OCI-LY1 (cell line): ENCODE results near the gene RAD51B.

Experiments
- H2AFZ ChIP-seq: fragments of 200-600 bp; sonication (generic), shearing (Covaris generic); 2 replicates; pipeline ENCODE4 v1.6.0; 2014; ENCODE audit warnings: antibody characterized with exemption, mild to moderate bottlenecking, low read length
- H3F3A ChIP-seq: fragments of 200-600 bp; sonication (generic), shearing (Covaris generic); 2 replicates; pipeline ENCODE4 v1.6.0; 2014; ENCODE audit warnings: mild to moderate bottlenecking, antibody characterized with exemption, low read length, moderate library complexity; ENCODE audit not compliant: insufficient read depth
- H3K27ac ChIP-seq: fragments of 200-600 bp; sonication (generic); 2 replicates; pipeline ENCODE4 v1.5.1; 2014; ENCODE audit warnings: low read length, mixed run types, mild to moderate bottlenecking, low read depth; ENCODE audit not compliant: poor library complexity, severe bottlenecking
- H3K27me3 ChIP-seq: fragments of 200-600 bp; sonication (generic); 2 replicates; pipeline ENCODE4 v1.6.0; 2014; ENCODE audit warnings: antibody characterized with exemption, mild to moderate bottlenecking, low read length, moderate library complexity; ENCODE audit not compliant: insufficient read depth
- H3K36me3 ChIP-seq: fragments of 200-600 bp; sonication (generic); 2 replicates; pipeline ENCODE4 v1.6.1; 2014; ENCODE audit warnings: mild to moderate bottlenecking, antibody characterized with exemption, low read length, moderate library complexity, mixed read lengths; ENCODE audit not compliant: insufficient read depth
- H3K4me1 ChIP-seq: fragments of 200-600 bp; sonication (generic); 2 replicates; pipeline ENCODE4 v1.5.1; 2014; ENCODE audit warnings: mild to moderate bottlenecking, low read length, moderate library complexity; ENCODE audit not compliant: insufficient read depth, severe bottlenecking
- H3K4me2 ChIP-seq: fragments of 200-600 bp; sonication (generic), shearing (Covaris generic); 2 replicates; pipeline ENCODE4 v1.6.1; 2014; ENCODE audit warnings: low read length
- H3K4me3 ChIP-seq: fragments of 200-600 bp; sonication (generic); 2 replicates; pipeline ENCODE4 v1.5.1; 2014; ENCODE audit warnings: low read length, low read depth, mild to moderate bottlenecking, mixed read lengths; ENCODE audit not compliant: poor library complexity, severe bottlenecking
- H3K79me2 ChIP-seq: fragments of 200-600 bp; shearing (Covaris generic); 2 replicates; pipeline ENCODE4 v1.6.1; 2016; ENCODE audit warnings: mixed run types, low read length, mixed read lengths; ENCODE audit not compliant: insufficient read depth
- H3K9ac ChIP-seq: fragments of 200-600 bp; sonication (generic), shearing (Covaris generic); 2 replicates; pipeline ENCODE4 v1.6.1; 2014; ENCODE audit warnings: mild to moderate bottlenecking, low read length, mixed read lengths
- H3K9me2 ChIP-seq: fragments of 200-600 bp; sonication (generic), shearing (Covaris generic); 2 replicates; pipeline ENCODE4 v1.6.1; 2014; ENCODE audit warnings: low read depth, mild to moderate bottlenecking, low read length, mixed read lengths
- H3K9me3 ChIP-seq: fragments of 200-600 bp; shearing (Covaris generic); 2 replicates; pipeline ENCODE4 v1.6.1; 2014; ENCODE audit warnings: low read length, mixed read lengths
- H4K20me1 ChIP-seq: fragments of 200-600 bp; sonication (generic), shearing (Covaris generic); 2 replicates; pipeline ENCODE4 v1.6.0; 2016; ENCODE audit warnings: mild to moderate bottlenecking, low read length; ENCODE audit not compliant: insufficient read depth
- EZH2 ChIP-seq: fragments of 200-600 bp; sonication (generic), shearing (Covaris generic); IDR thresholded peaks from 2 replicates; pipeline ENCODE4 v1.8.0; 2017; ENCODE audit warnings: borderline replicate concordance, mixed run types, mild to moderate bottlenecking, antibody characterized with exemption, low read length, moderate library complexity, mixed read lengths
- TF ChIP-seq, protein P1 (sequence below): fragments of 200-600 bp; sonication (generic), shearing (Covaris generic); IDR thresholded peaks from 2 replicates; pipeline ENCODE4 v1.5.1; 2017; ENCODE audit warnings: mild to moderate bottlenecking, antibody characterized with exemption, low read length, moderate library complexity, mixed read lengths

The RAD51B gene

DNA sequence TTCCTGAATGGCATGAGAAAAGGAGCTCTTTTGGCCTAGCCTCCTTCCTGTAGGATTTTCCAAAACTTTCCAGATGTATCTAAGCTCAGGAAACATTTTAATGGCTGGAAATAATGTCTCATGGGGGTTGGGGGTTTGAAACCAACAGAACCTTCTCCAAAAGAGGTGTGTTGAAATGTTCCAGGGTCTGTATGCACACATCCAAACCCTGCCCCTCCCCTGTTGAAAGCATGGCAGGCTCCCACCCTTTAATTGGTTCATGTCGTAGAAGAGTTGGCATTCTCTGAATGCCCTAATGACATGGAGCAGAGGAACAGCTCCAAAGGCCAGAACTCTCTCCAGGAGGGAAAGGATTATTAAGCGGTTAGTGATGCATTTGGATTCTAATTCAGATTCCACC, 620.1 kb downstream of the RAD51B start:
- Histone ChIP-seq H3K4me3 (no peak overlapping the region), H3K4me2 (no peak overlapping the region), H3K27me3 (no peaks in the 10 kb centered on the region), H3K9me3 (0 out of 2 replicates have a peak, but pooled peaks cover 3% of the 10 kb centered on the region), H3K9me2 (no peaks in the 10 kb centered on the region), H3K9ac (no peak overlapping the region), H2AFZ (no peak overlapping the region), H4K20me1 (no peaks in the 10 kb centered on the region), H3F3A (no peaks in the 10 kb centered on the region), H3K79me2 (no peaks in the 10 kb centered on the region), H3K27ac (no peak overlapping the region), H3K36me3 (no peaks in the 10 kb centered on the region), H3K4me1 (peaks cover 4% of the 10 kb centered on the region)
- no peak for TF ChIP-seq EZH2
- TF ChIP-seq, protein P1, sequence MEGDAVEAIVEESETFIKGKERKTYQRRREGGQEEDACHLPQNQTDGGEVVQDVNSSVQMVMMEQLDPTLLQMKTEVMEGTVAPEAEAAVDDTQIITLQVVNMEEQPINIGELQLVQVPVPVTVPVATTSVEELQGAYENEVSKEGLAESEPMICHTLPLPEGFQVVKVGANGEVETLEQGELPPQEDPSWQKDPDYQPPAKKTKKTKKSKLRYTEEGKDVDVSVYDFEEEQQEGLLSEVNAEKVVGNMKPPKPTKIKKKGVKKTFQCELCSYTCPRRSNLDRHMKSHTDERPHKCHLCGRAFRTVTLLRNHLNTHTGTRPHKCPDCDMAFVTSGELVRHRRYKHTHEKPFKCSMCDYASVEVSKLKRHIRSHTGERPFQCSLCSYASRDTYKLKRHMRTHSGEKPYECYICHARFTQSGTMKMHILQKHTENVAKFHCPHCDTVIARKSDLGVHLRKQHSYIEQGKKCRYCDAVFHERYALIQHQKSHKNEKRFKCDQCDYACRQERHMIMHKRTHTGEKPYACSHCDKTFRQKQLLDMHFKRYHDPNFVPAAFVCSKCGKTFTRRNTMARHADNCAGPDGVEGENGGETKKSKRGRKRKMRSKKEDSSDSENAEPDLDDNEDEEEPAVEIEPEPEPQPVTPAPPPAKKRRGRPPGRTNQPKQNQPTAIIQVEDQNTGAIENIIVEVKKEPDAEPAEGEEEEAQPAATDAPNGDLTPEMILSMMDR, result no peak

DNA sequence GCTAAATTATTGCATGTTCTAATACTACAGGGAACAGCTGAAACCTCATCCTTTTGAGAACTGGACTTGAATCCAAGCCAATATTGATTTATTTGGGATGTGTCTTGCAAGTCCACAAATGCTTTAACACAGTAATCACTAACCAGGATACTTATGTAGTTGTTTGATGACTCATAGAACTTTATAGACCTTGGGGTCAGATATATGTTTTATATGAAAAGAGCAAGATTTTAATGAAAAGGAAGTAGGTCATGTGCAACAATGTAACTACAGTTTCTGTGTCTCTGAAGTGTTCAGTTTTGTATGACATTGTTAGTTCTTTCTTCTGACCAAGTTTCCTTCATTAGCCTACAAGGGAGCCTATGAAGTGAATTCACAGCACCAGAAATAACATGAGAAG, 621.2 kb downstream of the RAD51B start:
- Histone ChIP-seq H3K4me1 (peaks cover 8% of the 10 kb centered on the region), H3F3A (no peaks in the 10 kb centered on the region), H3K27ac (no peak overlapping the region), H3K4me3 (no peak overlapping the region), H3K27me3 (no peaks in the 10 kb centered on the region), H3K79me2 (no peaks in the 10 kb centered on the region), H3K9me2 (no peaks in the 10 kb centered on the region), H2AFZ (no peak overlapping the region), H3K4me2 (no peak overlapping the region), H4K20me1 (no peaks in the 10 kb centered on the region), H3K36me3 (no peaks in the 10 kb centered on the region), H3K9me3 (0 out of 2 replicates have a peak, but pooled peaks cover 3% of the 10 kb centered on the region), H3K9ac (no peak overlapping the region)
- TF ChIP-seq, protein P1, result no peak
- no peak for TF ChIP-seq EZH2

DNA sequence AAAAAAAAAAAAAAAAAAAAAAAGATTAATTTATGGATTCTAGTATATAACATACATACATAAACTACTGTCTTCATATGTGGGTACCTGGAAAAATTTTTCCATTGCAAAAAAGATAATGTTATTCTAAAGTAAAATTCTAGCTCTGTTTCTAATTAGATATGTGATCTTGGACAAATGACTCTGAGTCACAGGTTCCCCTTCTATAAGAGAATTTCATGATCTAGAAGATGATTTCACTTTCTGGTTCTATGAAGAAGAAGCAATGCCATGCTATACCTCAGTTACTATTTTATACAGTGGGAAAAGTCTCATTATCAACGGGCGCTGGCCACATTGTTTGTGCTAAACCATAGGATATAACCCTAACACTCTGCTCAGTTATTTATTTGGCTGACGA, 622.0 kb downstream of the RAD51B start:
- Histone ChIP-seq H3K4me3 (no peak overlapping the region), H3K27ac (no peak overlapping the region), H4K20me1 (no peaks in the 10 kb centered on the region), H3K79me2 (no peaks in the 10 kb centered on the region), H3K9me3 (no peaks in the 10 kb centered on the region), H3K9ac (no peak overlapping the region), H3K36me3 (no peaks in the 10 kb centered on the region), H3K4me1 (peaks cover 8% of the 10 kb centered on the region), H3K4me2 (no peak overlapping the region), H3F3A (no peaks in the 10 kb centered on the region), H3K9me2 (no peaks in the 10 kb centered on the region), H3K27me3 (no peaks in the 10 kb centered on the region), H2AFZ (no peak overlapping the region)
- TF ChIP-seq, protein P1, result no peak
- TF ChIP-seq EZH2, result no peak
